Measurements from ENCODE around the gene PTPRR. TPM values are rescaled to one million over a fixed set of nuclear protein-coding genes. Genes with fewer than 3 reads are reported as not detected.

PTPRR gene
- total RNA-seq, 1 donor from 2014 or later: 1.4 TPM

- Mint-ChIP-seq H3K9me3 (ENCODE audit: unreplicated experiment) (no peaks in the 10 kb centered on the region), H3K27me3 (ENCODE audit: low read depth, unreplicated experiment) (no peaks in the 10 kb centered on the region), H3K4me1 (ENCODE audit: low read depth, unreplicated experiment) (peaks cover 16% of the 10 kb centered on the region), H3K36me3 (ENCODE audit: low read depth, unreplicated experiment) (no peaks in the 10 kb centered on the region), H3K4me3 (ENCODE audit: unreplicated experiment) (no peak overlapping the region), H3K27ac (ENCODE audit: unreplicated experiment) (no peak overlapping the region)
- Histone ChIP-seq H3K4me2 (ENCODE audit: low read length) (no peak overlapping the region), H3K27me3 (ENCODE audit: insufficient read depth, low read length) (no peaks in the 10 kb centered on the region), H3K4me1 (ENCODE audit: insufficient read depth, low read length) (no peaks in the 10 kb centered on the region), H3K27ac (ENCODE audit: low read depth, low read length) (no peak overlapping the region), H3K4me3 (ENCODE audit: insufficient read depth, low read depth, low read length) (no peak overlapping the region), H2AFZ (ENCODE audit: low read depth, low read length) (no peak overlapping the region), H4K20me1 (ENCODE audit: insufficient read depth, low read length) (no peaks in the 10 kb centered on the region), H3K36me3 (ENCODE audit: insufficient read depth, low read length) (no peaks in the 10 kb centered on the region), H3K9me3 (ENCODE audit: insufficient read depth, low read depth, low read length) (no peaks in the 10 kb centered on the region), H3K79me2 (ENCODE audit: insufficient read depth, low read length) (no peaks in the 10 kb centered on the region), H3K9ac (ENCODE audit: low read length) (no peak overlapping the region)
- peak; percentile 47 for FAIRE-seq
- DNase-seq (ENCODE audit: low read depth): no peak
- TF ChIP-seq, protein P1, sequence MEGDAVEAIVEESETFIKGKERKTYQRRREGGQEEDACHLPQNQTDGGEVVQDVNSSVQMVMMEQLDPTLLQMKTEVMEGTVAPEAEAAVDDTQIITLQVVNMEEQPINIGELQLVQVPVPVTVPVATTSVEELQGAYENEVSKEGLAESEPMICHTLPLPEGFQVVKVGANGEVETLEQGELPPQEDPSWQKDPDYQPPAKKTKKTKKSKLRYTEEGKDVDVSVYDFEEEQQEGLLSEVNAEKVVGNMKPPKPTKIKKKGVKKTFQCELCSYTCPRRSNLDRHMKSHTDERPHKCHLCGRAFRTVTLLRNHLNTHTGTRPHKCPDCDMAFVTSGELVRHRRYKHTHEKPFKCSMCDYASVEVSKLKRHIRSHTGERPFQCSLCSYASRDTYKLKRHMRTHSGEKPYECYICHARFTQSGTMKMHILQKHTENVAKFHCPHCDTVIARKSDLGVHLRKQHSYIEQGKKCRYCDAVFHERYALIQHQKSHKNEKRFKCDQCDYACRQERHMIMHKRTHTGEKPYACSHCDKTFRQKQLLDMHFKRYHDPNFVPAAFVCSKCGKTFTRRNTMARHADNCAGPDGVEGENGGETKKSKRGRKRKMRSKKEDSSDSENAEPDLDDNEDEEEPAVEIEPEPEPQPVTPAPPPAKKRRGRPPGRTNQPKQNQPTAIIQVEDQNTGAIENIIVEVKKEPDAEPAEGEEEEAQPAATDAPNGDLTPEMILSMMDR (IDR thresholded peaks at IDR 0.05; ENCODE audit: insufficient read depth, low read depth, low read length): no peak
- TF ChIP-seq EZH2 (IDR thresholded peaks at IDR 0.05; ENCODE audit: insufficient read depth, low read length): no peak
Observed at GRCh38 chr12:70638639-70639360, 281.7 kb downstream of the PTPRR start.

- Histone ChIP-seq H4K20me1 (ENCODE audit: insufficient read depth, low read length) (no peaks in the 10 kb centered on the region), H3K27me3 (ENCODE audit: insufficient read depth, low read length) (no peaks in the 10 kb centered on the region), H3K4me3 (ENCODE audit: insufficient read depth, low read depth, low read length) (no peak within 1 kb of the TSS), H2AFZ (ENCODE audit: low read depth, low read length) (no peak within 1 kb of the TSS), H3K36me3 (ENCODE audit: insufficient read depth, low read length) (no peaks in the 10 kb centered on the region), H3K4me2 (ENCODE audit: low read length) (no peak within 1 kb of the TSS), H3K27ac (ENCODE audit: low read depth, low read length) (no peak within 1 kb of the TSS), H3K9ac (ENCODE audit: low read length) (no peak within 1 kb of the TSS), H3K4me1 (ENCODE audit: insufficient read depth, low read length) (no peaks in the 10 kb centered on the region), H3K9me3 (ENCODE audit: insufficient read depth, low read depth, low read length) (no peaks in the 10 kb centered on the region), H3K79me2 (ENCODE audit: insufficient read depth, low read length) (no peaks in the 10 kb centered on the region)
- H3K27me3 Mint-ChIP-seq (ENCODE audit: low read depth, unreplicated experiment): no peaks in the 10 kb centered on the region
- no peaks in the 10 kb centered on the region for H3K36me3 Mint-ChIP-seq (ENCODE audit: low read depth, unreplicated experiment)
- no peak within 1 kb of the TSS for H3K4me3 Mint-ChIP-seq (ENCODE audit: unreplicated experiment)
- no peaks in the 10 kb centered on the region for H3K9me3 Mint-ChIP-seq (ENCODE audit: unreplicated experiment)
- DNase-seq (ENCODE audit: low read depth) (no peak), FAIRE-seq (peak; percentile 29)
- H3K4me1 Mint-ChIP-seq (ENCODE audit: low read depth, unreplicated experiment): peaks cover 16% of the 10 kb centered on the region
- no peak within 1 kb of the TSS for H3K27ac Mint-ChIP-seq (ENCODE audit: unreplicated experiment)
- TF ChIP-seq, protein P1 (IDR thresholded peaks at IDR 0.05; ENCODE audit: insufficient read depth, low read depth, low read length): no peak
Observed at GRCh38 chr12:70637303-70638085, 283.0 kb downstream of the PTPRR start, which contains the start of gene PTPRB. Gene PTPRB, minus strand, starts transcription at chr12:70637429. Its CDS starts 34 bp downstream, at chr12:70637395.
